Gastrocnemius medialis (tissue), 4 donors: ENCODE measurements around the gene NETO1.

Source experiments
- POLR2A ChIP-seq, 2 donors: fragments of 450-650 bp; IDR thresholded peaks; one replicate each; pipeline ENCODE4 v1.6.1; 2017; ENCODE audit warnings: antibody characterized with exemption in 2 of 2, mild to moderate bottlenecking in 2 of 2, moderate library complexity in 2 of 2
- TF ChIP-seq, protein P1 (sequence below), 5 experiments: fragments of 450-650 bp in 3 of 5; fragments of 200-600 bp in 2 of 5; sonication (generic) in 2 of 5; IDR thresholded peaks in 4 of 5; conservative IDR thresholded peaks in 1 of 5; 1 replicate in 4 of 5; 2 replicates in 1 of 5; pipeline ENCODE4 v1.5.1; 2016 to 2019; ENCODE audit warnings: antibody characterized with exemption in 5 of 5, mild to moderate bottlenecking in 3 of 5, moderate library complexity in 3 of 5

GRCh38 chr18:72720116-72720515 lies 147.7 kb downstream of the NETO1 start:
- TF ChIP-seq, protein P1, sequence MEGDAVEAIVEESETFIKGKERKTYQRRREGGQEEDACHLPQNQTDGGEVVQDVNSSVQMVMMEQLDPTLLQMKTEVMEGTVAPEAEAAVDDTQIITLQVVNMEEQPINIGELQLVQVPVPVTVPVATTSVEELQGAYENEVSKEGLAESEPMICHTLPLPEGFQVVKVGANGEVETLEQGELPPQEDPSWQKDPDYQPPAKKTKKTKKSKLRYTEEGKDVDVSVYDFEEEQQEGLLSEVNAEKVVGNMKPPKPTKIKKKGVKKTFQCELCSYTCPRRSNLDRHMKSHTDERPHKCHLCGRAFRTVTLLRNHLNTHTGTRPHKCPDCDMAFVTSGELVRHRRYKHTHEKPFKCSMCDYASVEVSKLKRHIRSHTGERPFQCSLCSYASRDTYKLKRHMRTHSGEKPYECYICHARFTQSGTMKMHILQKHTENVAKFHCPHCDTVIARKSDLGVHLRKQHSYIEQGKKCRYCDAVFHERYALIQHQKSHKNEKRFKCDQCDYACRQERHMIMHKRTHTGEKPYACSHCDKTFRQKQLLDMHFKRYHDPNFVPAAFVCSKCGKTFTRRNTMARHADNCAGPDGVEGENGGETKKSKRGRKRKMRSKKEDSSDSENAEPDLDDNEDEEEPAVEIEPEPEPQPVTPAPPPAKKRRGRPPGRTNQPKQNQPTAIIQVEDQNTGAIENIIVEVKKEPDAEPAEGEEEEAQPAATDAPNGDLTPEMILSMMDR (IDR thresholded peaks at IDR 0.05 in 4 of 5, conservative IDR thresholded peaks at IDR 0.05 in 1 of 5) = no peak
- TF ChIP-seq POLR2A (IDR thresholded peaks at IDR 0.05) = no peak
